Measurements from ENCODE around the gene TRAF4.

DNA sequence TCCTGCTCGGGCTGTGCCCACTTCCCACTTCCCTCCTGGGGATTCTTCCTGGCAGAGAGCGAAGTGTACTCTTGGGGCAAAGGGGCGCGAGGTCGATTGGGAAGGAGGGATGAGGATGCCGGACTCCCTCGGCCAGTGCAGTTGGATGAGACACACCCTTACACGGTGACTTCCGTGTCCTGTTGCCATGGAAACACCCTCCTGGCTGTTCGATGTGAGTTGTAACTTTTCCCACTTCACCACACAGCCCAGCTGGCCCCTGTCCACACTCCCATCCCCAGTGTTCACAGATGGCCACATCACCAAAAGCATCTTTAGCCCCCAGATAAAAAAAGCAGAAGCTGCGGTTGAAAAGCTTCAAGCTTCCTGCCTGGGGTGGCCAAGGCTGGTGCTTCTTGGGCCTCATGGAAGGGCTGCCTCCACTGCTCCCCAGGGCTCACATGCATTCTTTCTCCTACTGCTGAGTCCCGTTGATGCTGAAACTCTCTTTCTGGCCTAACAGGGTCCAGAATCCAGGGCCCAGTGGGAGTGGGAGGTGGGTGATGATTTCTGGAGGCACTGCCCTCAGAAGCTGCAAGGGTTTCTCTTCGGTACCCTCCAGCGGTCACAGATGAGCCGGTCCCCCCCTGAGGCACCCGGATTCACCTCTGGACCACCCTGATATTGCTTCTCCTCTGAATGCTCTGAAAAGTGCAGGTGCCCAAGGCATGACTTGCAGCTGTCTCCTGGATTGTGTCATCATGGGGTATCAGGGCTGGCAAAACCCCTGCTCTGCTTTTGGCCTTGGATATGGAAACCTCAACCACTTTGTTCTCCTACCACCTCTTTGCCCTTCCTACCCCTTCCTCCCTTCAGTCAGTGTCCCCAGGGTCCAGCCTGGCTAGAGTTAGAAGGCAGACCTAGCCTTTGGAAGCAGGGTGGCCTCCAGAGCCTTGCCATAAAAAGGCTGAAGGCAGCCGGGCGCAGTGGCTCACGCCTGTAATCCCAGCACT, 2.2 kb upstream of the TRAF4 start:
- TF ChIP-seq BHLHE40 (IDR thresholded peaks at IDR 0.05; ENCODE audit: borderline replicate concordance) = no peak
- no peak for TF ChIP-seq ZNF384 (IDR thresholded peaks at IDR 0.05)
- TF ChIP-seq, protein P1, sequence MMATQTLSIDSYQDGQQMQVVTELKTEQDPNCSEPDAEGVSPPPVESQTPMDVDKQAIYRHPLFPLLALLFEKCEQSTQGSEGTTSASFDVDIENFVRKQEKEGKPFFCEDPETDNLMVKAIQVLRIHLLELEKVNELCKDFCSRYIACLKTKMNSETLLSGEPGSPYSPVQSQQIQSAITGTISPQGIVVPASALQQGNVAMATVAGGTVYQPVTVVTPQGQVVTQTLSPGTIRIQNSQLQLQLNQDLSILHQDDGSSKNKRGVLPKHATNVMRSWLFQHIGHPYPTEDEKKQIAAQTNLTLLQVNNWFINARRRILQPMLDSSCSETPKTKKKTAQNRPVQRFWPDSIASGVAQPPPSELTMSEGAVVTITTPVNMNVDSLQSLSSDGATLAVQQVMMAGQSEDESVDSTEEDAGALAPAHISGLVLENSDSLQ (IDR thresholded peaks at IDR 0.05) = no peak
- no peak for TF ChIP-seq FOXK2 (IDR thresholded peaks at IDR 0.05)
- no peak for TF ChIP-seq L3MBTL2 (conservative IDR thresholded peaks at IDR 0.05)
- no peak for TF ChIP-seq TARDBP (IDR thresholded peaks at IDR 0.05)
- no peak for TF ChIP-seq SP1 (IDR thresholded peaks at IDR 0.05)

Data from HEK293T (cell line).